RWPE1 (cell line): ENCODE data around the gene TDRD9.

Source experiments
- CTCF ChIA-PET: fragments of 350-600 bp; sonication (Branson Sonifier 250); formaldehyde crosslinking; extraction: SDS; loops from one replicate; lab custom pipeline; 2021; lab: Yijun Ruan, JAX
- POLR2A ChIA-PET: fragments of 400-600 bp; formaldehyde crosslinking; extraction: SDS; loops from one replicate; lab custom pipeline; 2020; ENCODE audit warnings: antibody characterized with exemption; ENCODE audit not compliant: low non-redundant PET; lab: Yijun Ruan, JAX
- DNase-seq: peaks from one replicate; pipeline ENCODE4 v3.0.0; 2012; ENCODE audit warnings: low spot score
- H3K27ac ChIP-seq: fragments of 450-650 bp; 2 replicates; pipeline ENCODE4 v1.5.1; 2017
- TF ChIP-seq, protein P1 (sequence below): fragments of 450-650 bp; conservative IDR thresholded peaks from 2 replicates; pipeline ENCODE4 v1.5.1; 2017; ENCODE audit warnings: low read depth, mild to moderate bottlenecking

Gene TDRD9

DNA sequence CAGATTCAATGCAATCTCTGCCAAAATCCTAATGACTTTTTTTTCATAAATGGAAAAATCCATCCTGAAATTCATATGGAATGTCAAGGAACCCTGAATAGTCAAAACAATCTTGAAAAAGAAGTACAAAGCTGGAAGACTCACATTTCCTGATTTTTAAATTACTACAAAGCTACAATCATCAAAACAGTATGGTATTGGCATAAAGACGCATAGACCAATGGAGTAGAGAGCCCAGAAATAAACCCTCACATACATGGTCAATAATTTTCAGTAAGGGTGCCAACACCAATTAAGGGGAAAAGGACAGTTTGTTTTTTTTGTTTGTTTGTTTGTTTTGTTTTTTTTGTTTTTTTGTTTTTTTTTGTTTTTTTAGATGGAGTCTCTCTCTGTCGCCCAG, 18.7 kb downstream of the TDRD9 start:
- ChIA-PET CTCF (no interaction called here), POLR2A (no interaction called here)
- H3K27ac ChIP-seq = no peak overlapping the region
- no peak for DNase-seq
- TF ChIP-seq, protein P1, sequence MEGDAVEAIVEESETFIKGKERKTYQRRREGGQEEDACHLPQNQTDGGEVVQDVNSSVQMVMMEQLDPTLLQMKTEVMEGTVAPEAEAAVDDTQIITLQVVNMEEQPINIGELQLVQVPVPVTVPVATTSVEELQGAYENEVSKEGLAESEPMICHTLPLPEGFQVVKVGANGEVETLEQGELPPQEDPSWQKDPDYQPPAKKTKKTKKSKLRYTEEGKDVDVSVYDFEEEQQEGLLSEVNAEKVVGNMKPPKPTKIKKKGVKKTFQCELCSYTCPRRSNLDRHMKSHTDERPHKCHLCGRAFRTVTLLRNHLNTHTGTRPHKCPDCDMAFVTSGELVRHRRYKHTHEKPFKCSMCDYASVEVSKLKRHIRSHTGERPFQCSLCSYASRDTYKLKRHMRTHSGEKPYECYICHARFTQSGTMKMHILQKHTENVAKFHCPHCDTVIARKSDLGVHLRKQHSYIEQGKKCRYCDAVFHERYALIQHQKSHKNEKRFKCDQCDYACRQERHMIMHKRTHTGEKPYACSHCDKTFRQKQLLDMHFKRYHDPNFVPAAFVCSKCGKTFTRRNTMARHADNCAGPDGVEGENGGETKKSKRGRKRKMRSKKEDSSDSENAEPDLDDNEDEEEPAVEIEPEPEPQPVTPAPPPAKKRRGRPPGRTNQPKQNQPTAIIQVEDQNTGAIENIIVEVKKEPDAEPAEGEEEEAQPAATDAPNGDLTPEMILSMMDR = no peak

DNA sequence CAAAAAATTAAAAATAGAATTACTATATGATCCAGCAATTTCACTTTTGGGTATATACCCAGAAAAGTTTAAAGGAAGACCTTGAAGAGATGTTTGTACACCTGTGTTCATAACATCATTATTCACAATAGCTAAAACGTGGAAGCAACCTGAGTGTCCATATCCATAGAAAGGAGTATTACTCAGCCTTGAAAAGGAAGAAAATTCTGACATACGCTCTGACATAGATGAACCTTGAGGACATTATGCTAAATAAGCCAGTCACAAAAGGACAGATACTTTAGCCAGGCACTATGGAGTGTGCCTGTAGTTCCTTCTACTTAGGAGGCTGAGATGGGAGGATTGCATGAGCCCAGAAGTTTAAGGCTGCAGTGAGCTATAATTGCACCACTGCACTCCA, 20.2 kb downstream of the TDRD9 start:
- H3K27ac ChIP-seq = no peak overlapping the region
- POLR2A ChIA-PET = interaction anchor here (0.6 kb wide), 2 partner anchors 78 to 137 kb away, joined by 3 to 4 read pairs; no protein-coding TSS in a partner anchor
- DNase-seq = no peak
- TF ChIP-seq, protein P1 = no peak
- CTCF ChIA-PET = no interaction called here

DNA sequence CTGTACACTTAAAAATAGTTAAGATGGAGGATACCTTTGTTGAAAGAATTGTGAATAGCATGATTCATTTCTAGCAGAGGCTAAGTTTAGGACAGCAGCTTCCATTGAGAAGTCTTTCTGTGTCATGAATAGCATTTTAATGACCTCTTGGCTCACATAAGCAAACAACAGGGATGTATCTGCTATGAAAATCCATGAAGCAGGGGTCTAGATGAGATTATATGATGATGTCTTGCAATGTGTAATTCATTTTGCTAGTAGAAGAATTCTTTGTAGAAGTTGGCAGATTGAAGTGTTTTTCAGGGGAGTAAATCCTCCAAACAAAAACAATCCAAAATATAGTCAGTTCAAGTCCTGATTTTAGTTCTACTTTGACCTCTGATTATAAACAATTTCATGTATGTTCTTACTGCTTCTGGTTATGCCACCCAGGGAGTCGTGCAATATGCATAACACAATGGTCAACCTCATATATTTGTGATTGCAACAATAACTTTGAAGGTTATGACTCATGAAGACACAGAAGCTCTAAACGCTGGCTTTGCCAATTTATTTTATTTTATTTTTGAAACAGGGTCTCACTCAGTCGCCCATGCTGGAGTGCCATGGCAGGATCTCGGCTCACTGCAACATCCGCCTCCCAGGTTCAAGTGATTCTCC, 21.0 kb downstream of the TDRD9 start:
- no peak overlapping the region for H3K27ac ChIP-seq
- DNase-seq = no peak
- TF ChIP-seq, protein P1 = no peak
- POLR2A ChIA-PET = interaction anchor here (0.6 kb wide), 1 partner anchor 138 kb away, joined by 3 read pairs; no protein-coding TSS in a partner anchor
- CTCF ChIA-PET = interaction anchor here (0.9 kb wide), 1 partner anchor 129 kb away, joined by 3 read pairs; no protein-coding TSS in a partner anchor

DNA sequence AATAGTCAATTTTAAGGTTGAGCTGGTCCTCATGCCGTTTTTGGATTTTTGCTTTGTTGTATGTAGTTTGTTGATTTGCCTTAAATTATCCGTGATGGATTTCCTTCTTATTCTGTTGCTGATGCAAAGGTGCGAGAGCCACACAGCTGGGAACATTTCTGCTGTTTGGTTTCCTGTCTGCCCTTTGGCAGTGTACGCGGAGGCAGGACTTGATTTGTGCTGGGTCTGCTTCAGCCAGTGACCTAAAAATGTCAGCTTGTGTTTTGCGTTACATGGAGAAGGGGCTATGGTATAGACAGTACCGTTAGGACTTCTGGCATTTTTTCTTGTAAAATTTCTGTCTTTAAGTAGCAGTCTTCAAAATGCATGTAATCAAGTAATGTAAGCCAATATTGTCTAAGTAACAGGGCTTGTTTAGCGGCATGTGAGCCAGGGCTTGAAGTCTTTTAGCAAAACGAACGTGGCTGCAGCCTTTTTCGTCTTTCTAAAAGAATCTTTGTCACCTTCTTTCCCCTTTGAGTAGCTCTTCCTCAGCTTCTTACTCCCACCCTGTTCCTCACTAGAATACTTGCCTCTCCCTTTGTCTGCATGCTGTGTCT, 32.3 kb downstream of the TDRD9 start:
- CTCF ChIA-PET = interaction anchor here (0.9 to 1.3 kb wide), 2 partner anchors 16 to 60 kb away, joined by 3 to 4 read pairs; no protein-coding TSS in a partner anchor
- POLR2A ChIA-PET = no interaction called here
- no peak for DNase-seq
- TF ChIP-seq, protein P1 = no peak
- no peak overlapping the region for H3K27ac ChIP-seq

DNA sequence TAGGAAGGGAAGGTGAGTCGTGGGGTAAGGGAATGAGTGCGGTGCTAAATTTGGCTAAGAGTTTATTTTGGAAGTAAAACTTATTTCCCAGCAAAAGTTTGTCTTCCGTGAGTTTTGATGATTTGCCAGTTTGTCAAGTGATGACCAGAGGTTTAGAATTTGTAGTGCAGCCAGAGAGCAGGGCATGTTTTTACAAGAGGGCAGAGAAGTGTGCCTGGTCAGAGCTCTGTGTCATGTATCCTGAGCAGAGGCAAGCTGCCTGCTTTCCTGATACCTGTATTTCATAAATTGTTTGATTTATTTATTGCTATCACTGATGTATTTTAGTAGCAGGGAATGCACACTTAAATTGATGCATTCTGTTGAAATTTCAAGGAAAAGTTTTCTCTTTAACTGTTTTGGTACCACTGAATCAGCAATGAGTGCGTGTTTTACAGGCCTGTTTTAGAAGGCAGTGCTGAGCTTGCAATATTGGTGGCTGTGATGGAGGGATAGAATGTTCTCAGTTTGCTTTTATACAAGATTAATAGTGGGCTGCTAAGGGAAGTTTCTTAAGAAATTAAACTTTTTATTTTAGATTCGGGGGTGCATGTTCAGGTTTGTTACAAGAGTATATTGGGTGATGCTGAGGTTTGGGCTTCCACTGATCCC, 33.8 kb downstream of the TDRD9 start:
- CTCF ChIA-PET = no interaction called here
- POLR2A ChIA-PET = no interaction called here
- no peak overlapping the region for H3K27ac ChIP-seq
- no peak for DNase-seq
- TF ChIP-seq, protein P1 = no peak

DNA sequence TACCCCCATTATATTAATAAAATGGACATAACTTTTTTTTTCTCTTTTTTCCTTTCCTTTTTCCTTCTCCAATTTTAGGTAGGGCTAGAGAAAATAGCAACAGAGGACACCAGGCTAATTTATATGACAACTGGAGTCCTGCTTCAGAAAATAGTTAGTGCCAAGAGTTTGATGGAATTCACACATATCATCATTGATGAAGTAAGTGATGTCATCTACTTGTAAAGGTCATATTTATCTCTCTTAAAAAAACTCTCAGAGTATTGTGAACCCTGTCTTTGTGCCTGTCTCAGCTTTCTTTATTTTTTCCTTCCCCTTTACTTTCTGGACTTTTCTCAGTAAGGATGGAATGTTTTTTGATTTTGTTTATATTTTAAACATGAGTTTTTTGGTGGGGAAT, 38.4 kb downstream of the TDRD9 start:
- ChIA-PET CTCF (no interaction called here), POLR2A (no interaction called here)
- TF ChIP-seq, protein P1 = no peak
- no peak overlapping the region for H3K27ac ChIP-seq
- DNase-seq = no peak
